Neural cell (in vitro differentiated cells): ENCODE measurements around the gene LVRN. TPM values are rescaled to one million over a fixed set of nuclear protein-coding genes. Genes with fewer than 3 reads are reported as not detected.

Source experiments
- H2AFZ ChIP-seq: fragments of 200-600, 300-800 bp; sonication (generic), shearing (Covaris generic); 2 replicates; pipeline ENCODE4 v1.6.0; 2014; ENCODE audit warnings: low read depth, mild to moderate bottlenecking, antibody characterized with exemption, low read length, moderate library complexity
- H3F3A ChIP-seq: fragments of 200-600 bp; shearing (Covaris generic); 2 replicates; pipeline ENCODE4 v1.6.1; 2016; ENCODE audit warnings: mild to moderate bottlenecking, moderate library complexity, mixed read lengths, antibody characterized with exemption, low read length; ENCODE audit not compliant: insufficient read depth, poor library complexity, severe bottlenecking
- H3K27ac ChIP-seq: fragments of 200-600, 300-800 bp; sonication (generic), shearing (Covaris generic); 2 replicates; pipeline ENCODE4 v1.5.1; 2014; ENCODE audit warnings: mild to moderate bottlenecking, low read length, moderate library complexity
- H3K27me3 ChIP-seq: fragments of 300-800, 200-600 bp; sonication (generic), shearing (Covaris generic); 2 replicates; pipeline ENCODE4 v1.6.0; 2014; ENCODE audit warnings: mild to moderate bottlenecking, low read depth, low read length, moderate library complexity; ENCODE audit not compliant: insufficient read depth
- H3K36me3 ChIP-seq: fragments of 300-800, 200-600 bp; sonication (generic), shearing (Covaris generic); 2 replicates; pipeline ENCODE4 v1.5.1; 2014; ENCODE audit warnings: mild to moderate bottlenecking, antibody characterized with exemption, low read length, moderate library complexity; ENCODE audit not compliant: insufficient read depth
- H3K4me2 ChIP-seq: fragments of 300-800, 200-600 bp; sonication (generic), shearing (Covaris generic); 2 replicates; pipeline ENCODE4 v1.6.0; 2014; ENCODE audit warnings: mild to moderate bottlenecking, low read length
- H3K4me3 ChIP-seq: fragments of 300-800, 200-600 bp; sonication (generic), shearing (Covaris generic); 2 replicates; pipeline ENCODE4 v1.5.1; 2014; ENCODE audit warnings: mild to moderate bottlenecking, low read length, moderate library complexity
- H3K79me2 ChIP-seq: fragments of 200-600 bp; shearing (Covaris generic); replicated peaks from 2 replicates; pipeline ENCODE4 v1.6.0; 2014; ENCODE audit warnings: mild to moderate bottlenecking, low read length, moderate library complexity; ENCODE audit not compliant: insufficient read depth
- H3K9ac ChIP-seq: fragments of 300-800, 200-600 bp; sonication (generic), shearing (Covaris generic); 2 replicates; pipeline ENCODE4 v1.6.1; 2016; ENCODE audit warnings: mild to moderate bottlenecking, low read length, mixed read lengths
- H3K9me2 ChIP-seq: fragments of 200-600 bp; shearing (Covaris generic); 2 replicates; pipeline ENCODE4 v1.6.1; 2016; ENCODE audit warnings: mild to moderate bottlenecking, low read length, mixed read lengths; ENCODE audit not compliant: insufficient read depth
- H3K9me3 ChIP-seq: fragments of 200-600, 300-800 bp; sonication (generic), shearing (Covaris generic); 2 replicates; pipeline ENCODE4 v1.6.1; 2016; ENCODE audit warnings: mild to moderate bottlenecking, mixed run types, low read length, moderate library complexity, mixed read lengths
- H4K20me1 ChIP-seq: fragments of 200-600 bp; shearing (Covaris generic); 2 replicates; pipeline ENCODE4 v1.6.1; 2016; ENCODE audit warnings: mild to moderate bottlenecking, mixed run types; ENCODE audit not compliant: insufficient read depth
- EP300 ChIP-seq: fragments of 450-650 bp; conservative IDR thresholded peaks from 2 replicates; pipeline ENCODE4 v1.6.1; 2014; ENCODE audit warnings: antibody characterized with exemption, mild to moderate bottlenecking, moderate library complexity; ENCODE audit not compliant: poor library complexity, severe bottlenecking
- EZH2 ChIP-seq: fragments of 200-600, 300-800 bp; shearing (Covaris generic), sonication (generic); IDR thresholded peaks from 2 replicates; pipeline ENCODE4 v1.6.1; 2014; ENCODE audit warnings: antibody characterized with exemption, low read length, borderline replicate concordance, mild to moderate bottlenecking; ENCODE audit not compliant: insufficient read depth, poor library complexity, severe bottlenecking
- MXI1 ChIP-seq: fragments of 450-650 bp; conservative IDR thresholded peaks from 2 replicates; pipeline ENCODE4 v1.6.1; 2014; ENCODE audit warnings: antibody characterized with exemption, mild to moderate bottlenecking; ENCODE audit not compliant: poor library complexity, severe bottlenecking
- POLR2AphosphoS5 ChIP-seq: IDR thresholded peaks from 2 replicates; pipeline ENCODE4 v1.6.1; 2012
- RAD21 ChIP-seq: fragments of 450-650 bp; conservative IDR thresholded peaks from 2 replicates; pipeline ENCODE4 v1.6.1; 2014; ENCODE audit warnings: antibody characterized with exemption, mild to moderate bottlenecking, moderate library complexity
- REST ChIP-seq: IDR thresholded peaks from 2 replicates; pipeline ENCODE4 v1.6.1; 2012; ENCODE audit warnings: borderline replicate concordance
- SMC3 ChIP-seq: fragments of 450-650 bp; conservative IDR thresholded peaks from 2 replicates; pipeline ENCODE4 v1.6.1; 2014; ENCODE audit warnings: antibody characterized with exemption, mild to moderate bottlenecking, moderate library complexity; ENCODE audit not compliant: poor library complexity
- TAF1 ChIP-seq: IDR thresholded peaks from 2 replicates; pipeline ENCODE4 v1.6.1; 2012; ENCODE audit warnings: low read depth
- polyA plus RNA-seq: library from polyadenylated mRNA; depleted of rRNA; stranded (reverse); fragments of >200 nt; gene quantifications from 2 replicates; pipeline ENCODE4 v1.2.3, GENCODE V29; 2014
- TF ChIP-seq, protein P1 (sequence below): fragments of 450-650 bp; IDR thresholded peaks from 2 replicates; pipeline ENCODE4 v1.5.1; 2014; ENCODE audit warnings: antibody characterized with exemption, mild to moderate bottlenecking, moderate library complexity; ENCODE audit not compliant: poor library complexity, severe bottlenecking

Gene LVRN
- polyA plus RNA-seq, 1 donor from 2014 or later, result 3.5 TPM

DNA sequence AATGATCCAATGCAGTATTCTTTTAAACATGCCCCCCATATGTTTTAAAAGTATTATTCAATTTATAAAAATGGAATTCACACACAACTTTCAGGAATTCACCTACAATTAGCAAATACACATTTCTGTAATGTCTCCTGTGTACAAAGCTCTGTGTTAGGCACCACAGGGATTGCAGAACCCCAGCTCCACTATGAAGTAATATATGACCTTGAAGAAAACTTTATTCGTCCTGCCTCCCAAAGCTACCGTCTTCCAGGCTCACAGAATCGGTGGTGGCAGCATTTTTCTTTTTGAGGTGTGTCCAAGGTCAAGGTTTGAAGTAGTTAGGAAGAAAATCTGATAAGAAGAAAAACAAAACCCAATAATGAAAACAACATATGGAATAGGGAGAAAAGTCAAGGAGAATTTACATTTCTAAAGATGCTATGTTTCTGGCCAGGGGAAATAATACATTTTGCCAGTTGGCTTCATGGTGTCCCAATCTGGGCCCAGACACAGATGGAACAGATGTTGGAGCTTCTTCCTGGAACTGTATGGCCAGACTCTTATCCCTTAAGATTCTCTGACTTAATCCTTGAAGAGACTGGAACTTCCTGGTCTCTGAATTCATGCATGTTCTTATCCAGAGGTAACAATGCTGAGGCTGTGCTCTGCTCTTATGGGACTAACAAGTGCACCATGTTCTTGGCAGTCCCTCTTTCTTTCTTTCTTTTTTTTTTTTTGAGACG, 22.0 kb upstream of the LVRN start:
- Histone ChIP-seq H3F3A (no peaks in the 10 kb centered on the region), H3K4me3 (no peak overlapping the region), H3K9me3 (no peaks in the 10 kb centered on the region), H3K36me3 (no peaks in the 10 kb centered on the region), H3K27me3 (no peaks in the 10 kb centered on the region), H3K27ac (no peak overlapping the region), H3K9me2 (no peaks in the 10 kb centered on the region), H2AFZ (no peak overlapping the region), H3K4me2 (no peak overlapping the region), H3K79me2 (no peaks in the 10 kb centered on the region), H4K20me1 (no peaks in the 10 kb centered on the region), H3K9ac (no peak overlapping the region)
- TF ChIP-seq TAF1, result no peak
- TF ChIP-seq SMC3, result no peak
- TF ChIP-seq, protein P1, sequence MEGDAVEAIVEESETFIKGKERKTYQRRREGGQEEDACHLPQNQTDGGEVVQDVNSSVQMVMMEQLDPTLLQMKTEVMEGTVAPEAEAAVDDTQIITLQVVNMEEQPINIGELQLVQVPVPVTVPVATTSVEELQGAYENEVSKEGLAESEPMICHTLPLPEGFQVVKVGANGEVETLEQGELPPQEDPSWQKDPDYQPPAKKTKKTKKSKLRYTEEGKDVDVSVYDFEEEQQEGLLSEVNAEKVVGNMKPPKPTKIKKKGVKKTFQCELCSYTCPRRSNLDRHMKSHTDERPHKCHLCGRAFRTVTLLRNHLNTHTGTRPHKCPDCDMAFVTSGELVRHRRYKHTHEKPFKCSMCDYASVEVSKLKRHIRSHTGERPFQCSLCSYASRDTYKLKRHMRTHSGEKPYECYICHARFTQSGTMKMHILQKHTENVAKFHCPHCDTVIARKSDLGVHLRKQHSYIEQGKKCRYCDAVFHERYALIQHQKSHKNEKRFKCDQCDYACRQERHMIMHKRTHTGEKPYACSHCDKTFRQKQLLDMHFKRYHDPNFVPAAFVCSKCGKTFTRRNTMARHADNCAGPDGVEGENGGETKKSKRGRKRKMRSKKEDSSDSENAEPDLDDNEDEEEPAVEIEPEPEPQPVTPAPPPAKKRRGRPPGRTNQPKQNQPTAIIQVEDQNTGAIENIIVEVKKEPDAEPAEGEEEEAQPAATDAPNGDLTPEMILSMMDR, result no peak
- TF ChIP-seq RAD21, result no peak
- no peak for TF ChIP-seq EP300
- no peak for TF ChIP-seq REST
- no peak for TF ChIP-seq POLR2AphosphoS5
- TF ChIP-seq MXI1, result no peak
- no peak for TF ChIP-seq EZH2

DNA sequence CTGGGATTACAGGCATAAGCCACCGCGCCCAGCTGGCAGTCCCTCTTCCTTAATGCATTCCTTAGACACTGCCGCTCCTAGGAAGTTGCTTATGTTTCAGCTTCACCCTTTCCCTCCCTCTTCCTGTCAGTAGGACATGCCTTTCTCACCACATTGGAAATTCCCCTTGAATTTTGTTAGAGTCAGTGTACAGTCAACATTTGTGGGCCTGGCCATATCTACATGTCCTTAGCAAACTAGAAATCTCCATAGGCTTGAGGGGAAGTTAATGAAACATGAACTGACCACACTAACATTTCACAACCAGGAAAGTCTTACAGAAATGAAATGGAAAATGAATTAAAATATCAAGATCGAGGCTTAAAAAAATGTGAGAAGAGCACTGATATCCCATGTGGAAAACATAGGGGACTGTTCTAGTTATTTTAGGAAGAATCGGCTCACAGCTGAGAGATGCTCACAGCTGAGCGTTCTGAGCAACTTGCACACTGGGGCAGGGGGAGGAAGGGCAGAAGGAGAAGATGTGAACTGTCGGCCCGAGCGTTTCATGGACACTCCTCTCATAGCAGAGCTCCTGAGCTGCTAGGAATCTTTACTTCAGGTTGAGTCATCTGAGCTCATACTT, 21.1 kb upstream of the LVRN start:
- Histone ChIP-seq H3K9me2 (no peaks in the 10 kb centered on the region), H3K27me3 (no peaks in the 10 kb centered on the region), H3K36me3 (no peaks in the 10 kb centered on the region), H3K27ac (no peak overlapping the region), H2AFZ (no peak overlapping the region), H4K20me1 (no peaks in the 10 kb centered on the region), H3K9me3 (no peaks in the 10 kb centered on the region), H3K4me2 (no peak overlapping the region), H3F3A (no peaks in the 10 kb centered on the region), H3K79me2 (no peaks in the 10 kb centered on the region), H3K9ac (no peak overlapping the region), H3K4me3 (no peak overlapping the region)
- no peak for TF ChIP-seq POLR2AphosphoS5
- no peak for TF ChIP-seq MXI1
- no peak for TF ChIP-seq RAD21
- TF ChIP-seq, protein P1, result no peak
- no peak for TF ChIP-seq EP300
- no peak for TF ChIP-seq REST
- TF ChIP-seq TAF1, result no peak
- TF ChIP-seq SMC3, result no peak
- TF ChIP-seq EZH2, result no peak
